Neuronal stem cell (in vitro differentiated cells): Measurements from ENCODE around the gene SBNO2.

ENCODE experiments used
- DNase-seq: peaks from one replicate; pipeline ENCODE4 v3.0.0-alpha.2; 2013; ENCODE audit warnings: low spot score
- H2AFZ ChIP-seq: one replicate; pipeline ENCODE4 v1.6.1; 2013; ENCODE audit warnings: mild to moderate bottlenecking, low read length, inconsistent platforms
- H2AK5ac ChIP-seq: 2 replicates; pipeline ENCODE4 v1.6.1; 2013; ENCODE audit warnings: low read depth, mild to moderate bottlenecking, inconsistent platforms, low read length, moderate library complexity, mixed read lengths
- H2BK120ac ChIP-seq: 2 replicates; pipeline ENCODE4 v1.6.1; 2013; ENCODE audit warnings: low read depth, mild to moderate bottlenecking, inconsistent platforms, low read length, moderate library complexity, mixed read lengths
- H2BK12ac ChIP-seq: one replicate; pipeline ENCODE4 v1.6.1; 2013; ENCODE audit warnings: low read length, inconsistent platforms
- H2BK15ac ChIP-seq: 2 replicates; pipeline ENCODE4 v1.6.1; 2013; ENCODE audit warnings: mild to moderate bottlenecking, low read length, inconsistent platforms, mixed read lengths
- H2BK5ac ChIP-seq: one replicate; pipeline ENCODE4 v1.6.1; 2013; ENCODE audit warnings: inconsistent platforms, mild to moderate bottlenecking, low read length, moderate library complexity
- H3K14ac ChIP-seq: one replicate; pipeline ENCODE4 v1.6.1; 2013; ENCODE audit warnings: low read length, inconsistent platforms
- H3K18ac ChIP-seq: 2 replicates; pipeline ENCODE4 v1.6.1; 2013; ENCODE audit warnings: low read length, inconsistent platforms
- H3K23ac ChIP-seq: 2 replicates; pipeline ENCODE4 v1.6.1; 2013; ENCODE audit warnings: low read depth, mild to moderate bottlenecking, mixed read lengths, low read length, inconsistent platforms; ENCODE audit not compliant: poor library complexity
- H3K27ac ChIP-seq: replicated peaks from 3 replicates; pipeline ENCODE4 v1.5.1; 2013; ENCODE audit warnings: low read length, inconsistent platforms
- H3K27me3 ChIP-seq, 3 experiments: 2 replicates each; pipeline ENCODE4 v1.6.1; 2013; ENCODE audit warnings: low read length in 3 of 3, mild to moderate bottlenecking in 2 of 3, inconsistent platforms in 1 of 3, low read depth in 1 of 3, mixed read lengths in 1 of 3, moderate library complexity in 1 of 3; ENCODE audit not compliant: control insufficient read depth in 3 of 3, insufficient read depth in 3 of 3
- H3K36me3 ChIP-seq, 2 donors: replicated peaks in 1 of 2; 2 replicates each; pipeline ENCODE4 v1.6.1; 2013; ENCODE audit warnings: low read length in 2 of 2; ENCODE audit not compliant: control insufficient read depth in 2 of 2, insufficient read depth in 2 of 2
- H3K4ac ChIP-seq: 2 replicates; pipeline ENCODE4 v1.6.1; 2013; ENCODE audit warnings: inconsistent platforms, mild to moderate bottlenecking, low read length, moderate library complexity
- H3K4me1 ChIP-seq, 2 donors: 1 replicate in 1 of 2; 2 replicates in 1 of 2; pipeline ENCODE4 v1.6.1; 2013; ENCODE audit warnings: low read length in 2 of 2, low read depth in 1 of 2; ENCODE audit not compliant: control insufficient read depth in 2 of 2, insufficient read depth in 1 of 2
- H3K4me2 ChIP-seq: one replicate; pipeline ENCODE4 v1.6.1; 2013; ENCODE audit warnings: mild to moderate bottlenecking, low read length, inconsistent platforms; ENCODE audit not compliant: insufficient read depth, poor library complexity, severe bottlenecking
- H3K4me3 ChIP-seq, 2 donors: 2 replicates each; pipeline ENCODE4 v1.5.1; 2013; ENCODE audit warnings: low read length in 2 of 2, mild to moderate bottlenecking in 2 of 2, inconsistent platforms in 1 of 2, moderate library complexity in 1 of 2
- H3K79me1 ChIP-seq: one replicate; pipeline ENCODE4 v1.6.1; 2013; ENCODE audit warnings: low read depth, mild to moderate bottlenecking, inconsistent platforms, low read length, moderate library complexity
- H3K9ac ChIP-seq: one replicate; pipeline ENCODE4 v1.6.1; 2013; ENCODE audit warnings: mild to moderate bottlenecking, low read depth, low read length, inconsistent platforms; ENCODE audit not compliant: poor library complexity
- H3K9me3 ChIP-seq, 2 donors: replicated peaks in 1 of 2; 2 replicates each; pipeline versions ENCODE3 to v1.6.1; 2013; ENCODE audit warnings: low read length in 2 of 2, mild to moderate bottlenecking in 2 of 2, inconsistent platforms in 1 of 2, low read depth in 1 of 2, mixed read lengths in 1 of 2, moderate library complexity in 1 of 2; ENCODE audit not compliant: control insufficient read depth in 2 of 2, insufficient read depth in 1 of 2
- H4K8ac ChIP-seq: one replicate; pipeline ENCODE4 v1.6.1; 2013; ENCODE audit warnings: low read depth, mild to moderate bottlenecking, inconsistent platforms, low read length, moderate library complexity
- H4K91ac ChIP-seq: one replicate; pipeline ENCODE4 v1.6.1; 2013; ENCODE audit warnings: low read length, low read depth, mild to moderate bottlenecking, inconsistent platforms; ENCODE audit not compliant: poor library complexity
- WGBS, 2 donors: extraction: QIAGEN DNeasy Blood & Tissue Kit; methylation state at CpG; one replicate each; pipeline ENCODE4 v1.1.7; 2013; ENCODE audit warnings: missing lambda C conversion rate in 2 of 2, mixed read lengths in 1 of 2; ENCODE audit not compliant: insufficient read length in 2 of 2, insufficient replicate concordance in 1 of 2; ENCODE audit errors: extremely low coverage in 2 of 2; 5-methylcytosine and 5-hydroxymethylcytosine counted together

Gene SBNO2

DNA sequence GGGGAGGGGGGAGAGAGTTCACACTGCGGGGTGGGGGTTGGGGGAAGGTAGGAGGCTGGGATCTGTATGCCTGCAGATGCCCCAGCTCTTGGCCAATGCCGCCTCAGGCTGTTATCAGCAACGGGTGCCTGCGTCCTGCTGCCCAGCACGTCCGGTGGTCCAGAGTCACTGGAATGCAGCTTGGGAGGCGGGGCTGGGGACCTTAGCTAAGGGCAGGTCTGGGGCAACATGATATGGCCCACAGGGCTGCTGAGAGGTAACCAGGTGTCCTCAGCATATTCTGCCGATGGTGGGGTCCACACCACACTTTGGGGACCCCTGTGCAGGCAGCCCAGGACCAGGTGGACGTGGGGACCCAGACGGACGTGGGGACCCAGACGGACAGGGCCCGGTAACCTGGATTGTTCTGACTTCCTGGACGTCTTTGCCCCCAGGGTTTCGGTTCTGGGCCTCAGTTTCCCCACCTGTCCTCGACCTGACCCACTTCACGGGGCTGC lies 107.8 kb downstream of the SBNO2 start:
- no CpG with 5 or more reads among the region's 17 CpGs for WGBS, 2 donors
- Histone ChIP-seq H2AFZ (peak overlapping the region; percentile 88), H3K79me1 (peaks cover 5% of the 10 kb centered on the region), H2AK5ac (peak overlapping the region; percentile 93), H3K4me1 (peaks cover 8 to 12% of the 10 kb centered on the region in 2 donors), H3K27ac (no peak overlapping the region), H2BK12ac (peak overlapping the region; percentile 73), H2BK120ac (peak overlapping the region; percentile 72), H3K18ac (peak overlapping the region; percentile 97), H3K36me3 (no peaks in the 10 kb centered on the region), H3K9ac (peak overlapping the region; percentile 60), H4K8ac (peak overlapping the region; percentile 72), H3K4me3 (no peak overlapping the region), H3K4ac (no peak overlapping the region), H3K4me2 (peak overlapping the region; percentile 73), H3K23ac (peak overlapping the region; percentile 93), H4K91ac (peak overlapping the region; percentile 53), H3K9me3 (peaks cover 0 to 3% of the 10 kb centered on the region in 2 donors), H2BK15ac (peak overlapping the region; percentile 98), H3K14ac (peak overlapping the region; percentile 97), H3K27me3 (peaks cover 4 to 46% (median 42%) of the 10 kb centered on the region in 3 experiments), H2BK5ac (no peak overlapping the region)
- DNase-seq: no peak

DNA sequence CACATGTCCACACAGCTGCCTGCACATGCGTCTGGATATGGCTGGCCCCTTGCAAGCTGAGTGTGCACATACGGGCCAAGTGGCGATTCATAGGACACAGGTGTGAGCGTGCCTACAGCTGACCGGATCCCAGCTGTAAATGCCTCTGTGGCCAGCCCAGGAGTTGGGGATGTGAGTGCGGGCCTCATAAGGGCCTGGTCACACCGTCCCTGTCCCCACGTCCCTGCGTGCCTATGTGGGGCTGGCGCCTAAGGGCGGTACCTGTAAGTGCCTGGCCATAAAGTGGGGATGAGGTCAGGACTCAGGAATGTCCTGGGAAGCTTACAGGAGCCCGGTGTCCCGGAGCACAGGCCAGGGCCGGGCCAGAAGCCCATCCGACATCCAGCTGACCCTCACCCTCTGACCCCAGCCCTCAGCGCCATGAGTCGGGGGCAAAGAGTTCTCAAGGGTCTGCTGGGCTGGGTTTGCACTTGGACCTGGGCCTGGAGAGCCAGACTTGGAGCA lies 108.4 kb downstream of the SBNO2 start:
- Histone ChIP-seq H3K9me3 (peaks cover 0 to 4% of the 10 kb centered on the region in 2 donors), H2BK12ac (peak overlapping the region; percentile 8), H2AFZ (no peak overlapping the region), H3K18ac (peak overlapping the region; percentile 77), H2BK15ac (peak overlapping the region; percentile 99), H4K8ac (no peak overlapping the region), H2BK5ac (peak overlapping the region; percentile 63), H2AK5ac (peak overlapping the region; percentile 93), H3K4me1 (peaks cover 8 to 12% of the 10 kb centered on the region in 2 donors), H3K27ac (no peak overlapping the region), H3K36me3 (no peaks in the 10 kb centered on the region), H4K91ac (no peak overlapping the region), H2BK120ac (peak overlapping the region; percentile 81), H3K4me3 (no peak overlapping the region), H3K14ac (no peak overlapping the region), H3K4ac (no peak overlapping the region), H3K23ac (peak overlapping the region; percentile 98), H3K9ac (peak overlapping the region; percentile 45), H3K79me1 (peaks cover 4% of the 10 kb centered on the region), H3K4me2 (no peak overlapping the region), H3K27me3 (peaks cover 4 to 43% (median 42%) of the 10 kb centered on the region in 3 experiments)
- no CpG with 5 or more reads among the region's 17 CpGs for WGBS, 2 donors
- no peak for DNase-seq

DNA sequence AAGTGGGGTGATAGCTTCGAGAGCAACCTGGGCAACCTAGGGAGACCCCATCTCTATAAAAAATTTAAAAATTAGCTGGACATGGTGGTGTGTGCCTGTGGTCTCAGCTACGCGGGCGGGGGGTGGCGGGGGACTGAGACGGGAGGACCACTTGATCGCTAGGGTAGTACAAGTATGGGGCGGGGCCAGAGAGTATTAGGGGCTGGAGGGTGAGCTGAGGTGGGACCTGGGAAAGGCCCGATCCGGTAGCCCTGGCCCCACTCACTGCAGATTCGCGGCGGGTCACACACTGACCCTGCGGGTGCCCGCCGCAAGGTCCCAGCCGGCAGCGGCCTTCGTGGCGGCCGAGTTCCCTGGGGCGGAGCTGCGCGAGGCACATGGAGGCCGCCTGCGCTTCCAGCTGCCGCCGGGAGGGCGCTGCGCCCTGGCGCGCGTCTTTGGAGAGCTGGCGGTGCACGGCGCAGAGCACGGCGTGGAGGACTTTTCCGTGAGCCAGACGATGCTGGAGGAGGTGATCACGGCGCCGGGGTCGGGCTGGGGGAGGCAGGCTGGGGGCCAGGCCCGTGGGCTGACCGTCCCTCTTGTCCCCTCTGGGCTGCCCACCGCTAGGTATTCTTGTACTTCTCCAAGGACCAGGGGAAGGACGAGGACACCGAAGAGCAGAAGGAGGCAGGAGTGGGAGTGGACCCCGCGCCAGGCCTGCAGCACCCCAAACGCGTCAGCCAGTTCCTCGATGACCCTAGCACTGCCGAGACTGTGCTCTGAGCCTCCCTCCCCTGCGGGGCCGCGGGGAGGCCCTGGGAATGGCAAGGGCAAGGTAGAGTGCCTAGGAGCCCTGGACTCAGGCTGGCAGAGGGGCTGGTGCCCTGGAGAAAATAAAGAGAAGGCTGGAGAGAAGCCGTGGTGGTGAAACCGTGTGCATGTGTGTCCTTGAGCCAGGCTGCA lies 109.1 kb downstream of the SBNO2 start:
- H2BK15ac ChIP-seq: peak overlapping the region; percentile 99
- H3K18ac ChIP-seq: peak overlapping the region; percentile 77
- no peak overlapping the region for H3K4ac ChIP-seq
- H3K23ac ChIP-seq: peak overlapping the region; percentile 98
- WGBS, 2 donors: no CpG with 5 or more reads among the region's 60 CpGs
- peak overlapping the region; percentile 91 for H2AFZ ChIP-seq
- H2BK12ac ChIP-seq: peak overlapping the region; percentile 8
- peaks cover 3% of the 10 kb centered on the region for H3K79me1 ChIP-seq
- H4K91ac ChIP-seq: no peak overlapping the region
- H2BK120ac ChIP-seq: peak overlapping the region; percentile 81
- peaks cover 8 to 12% of the 10 kb centered on the region in 2 donors for H3K4me1 ChIP-seq
- no peak overlapping the region for H3K27ac ChIP-seq
- H3K36me3 ChIP-seq: no peaks in the 10 kb centered on the region
- H2BK5ac ChIP-seq: peak overlapping the region; percentile 63
- peak overlapping the region; percentile 45 for H3K9ac ChIP-seq
- H3K4me2 ChIP-seq: peak overlapping the region; percentile 23
- H3K27me3 ChIP-seq: peaks cover 3 to 42% (median 40%) of the 10 kb centered on the region in 3 experiments
- H2AK5ac ChIP-seq: peak overlapping the region; percentile 93
- H4K8ac ChIP-seq: no peak overlapping the region
- H3K14ac ChIP-seq: peak overlapping the region; percentile 71
- DNase-seq: no peak
- H3K4me3 ChIP-seq: peak overlapping the region in 1 of 2 donors; percentile 24
- H3K9me3 ChIP-seq: peaks cover 0 to 5% of the 10 kb centered on the region in 2 donors
